ENCODE measurements around the gene ANXA5. TPM values are rescaled to one million over a fixed set of nuclear protein-coding genes. Genes with fewer than 3 reads are reported as not detected.

Gene ANXA5
- total RNA-seq, 1 experiment from 2014 or later, result 231 TPM

GRCh38 chr4:121693886-121694285, 2.9 kb downstream of the ANXA5 start:
- no peak overlapping the region for H3K23ac ChIP-seq (ENCODE audit: insufficient read length, low read depth, low read length)
- H2BK5ac ChIP-seq (ENCODE audit: insufficient read length, low read length), result no peak overlapping the region
- H3K27ac ChIP-seq (ENCODE audit: insufficient read length, low read depth, low read length), result no peak overlapping the region
- peaks cover 9% of the 10 kb centered on the region for H3K23me2 ChIP-seq (ENCODE audit: insufficient read length, low read depth, low read length, poor library complexity, severe bottlenecking)
- H2BK12ac ChIP-seq (ENCODE audit: insufficient read length, low read depth, low read length), result no peak overlapping the region
- H3K79me2 ChIP-seq (ENCODE audit: insufficient read depth, low read length), result peaks cover 7% of the 10 kb centered on the region; the same call in 1 of the 2 replicates
- H3K14ac ChIP-seq (ENCODE audit: insufficient read depth, low read length), result no peak overlapping the region
- no peak overlapping the region for H3K9ac ChIP-seq (ENCODE audit: extremely low read depth, insufficient read length, low read length)
- no peak overlapping the region for H3K4me2 ChIP-seq (ENCODE audit: insufficient read depth, insufficient read length, low read length)
- H2BK20ac ChIP-seq (ENCODE audit: low read depth, low read length, poor library complexity, severe bottlenecking), result no peak overlapping the region
- H3T11ph ChIP-seq (ENCODE audit: low read length), result no peak overlapping the region
- no peak overlapping the region for H3K56ac ChIP-seq (ENCODE audit: insufficient read length, low read depth, low read length)
- H3K4me3 Mint-ChIP-seq, result no peak overlapping the region
- H3K4me1 ChIP-seq (ENCODE audit: insufficient read depth, low read length), result peaks cover 9% of the 10 kb centered on the region
- no peak overlapping the region for H3K27ac Mint-ChIP-seq
- no peak overlapping the region for H3K18ac ChIP-seq (ENCODE audit: insufficient read length, low read depth, low read length)
- no peak overlapping the region for H2BK15ac ChIP-seq (ENCODE audit: low read depth, low read length)
- no peak overlapping the region for H2BK120ac ChIP-seq (ENCODE audit: low read depth, low read length, poor library complexity, severe bottlenecking)
- no peak overlapping the region for H4K91ac ChIP-seq (ENCODE audit: insufficient read length, low read depth, low read length)
- H4K8ac ChIP-seq (replicated peaks; ENCODE audit: insufficient read length, low read depth, low read length), result no peak overlapping the region
- H3K27me3 Mint-ChIP-seq (ENCODE audit: low read depth), result peaks cover 1% of the 10 kb centered on the region; the same call in 1 of the 2 replicates
- H3K4me1 Mint-ChIP-seq, result peaks cover 33 to 43% of the 10 kb centered on the region in 2 experiments
- TF ChIP-seq, protein P1, sequence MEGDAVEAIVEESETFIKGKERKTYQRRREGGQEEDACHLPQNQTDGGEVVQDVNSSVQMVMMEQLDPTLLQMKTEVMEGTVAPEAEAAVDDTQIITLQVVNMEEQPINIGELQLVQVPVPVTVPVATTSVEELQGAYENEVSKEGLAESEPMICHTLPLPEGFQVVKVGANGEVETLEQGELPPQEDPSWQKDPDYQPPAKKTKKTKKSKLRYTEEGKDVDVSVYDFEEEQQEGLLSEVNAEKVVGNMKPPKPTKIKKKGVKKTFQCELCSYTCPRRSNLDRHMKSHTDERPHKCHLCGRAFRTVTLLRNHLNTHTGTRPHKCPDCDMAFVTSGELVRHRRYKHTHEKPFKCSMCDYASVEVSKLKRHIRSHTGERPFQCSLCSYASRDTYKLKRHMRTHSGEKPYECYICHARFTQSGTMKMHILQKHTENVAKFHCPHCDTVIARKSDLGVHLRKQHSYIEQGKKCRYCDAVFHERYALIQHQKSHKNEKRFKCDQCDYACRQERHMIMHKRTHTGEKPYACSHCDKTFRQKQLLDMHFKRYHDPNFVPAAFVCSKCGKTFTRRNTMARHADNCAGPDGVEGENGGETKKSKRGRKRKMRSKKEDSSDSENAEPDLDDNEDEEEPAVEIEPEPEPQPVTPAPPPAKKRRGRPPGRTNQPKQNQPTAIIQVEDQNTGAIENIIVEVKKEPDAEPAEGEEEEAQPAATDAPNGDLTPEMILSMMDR (conservative IDR thresholded peaks at IDR 0.05), result no peak
- no peak overlapping the region for H2AFZ ChIP-seq (ENCODE audit: low read length)
- H3K4ac ChIP-seq (ENCODE audit: low read depth, low read length), result no peak overlapping the region
- H3K9me3 Mint-ChIP-seq, result no peaks in the 10 kb centered on the region
- H4K5ac ChIP-seq (ENCODE audit: insufficient read length, low read depth, low read length), result no peak overlapping the region
- no peaks in the 10 kb centered on the region for H4K20me1 ChIP-seq (ENCODE audit: control insufficient read depth, insufficient read depth, insufficient read length)
- H3K36me3 Mint-ChIP-seq (ENCODE audit: insufficient read depth in 1 of 3, low read depth in 3 of 3), result peaks cover 2 to 26% (median 10%) of the 10 kb centered on the region in 3 experiments; a peak in 6 of 7 replicates
- no peaks in the 10 kb centered on the region for H3K27me3 ChIP-seq (ENCODE audit: insufficient read depth, low read length)
- H3K9me3 ChIP-seq (ENCODE audit: control insufficient read depth, low read depth, low read length), result no peaks in the 10 kb centered on the region
- peaks cover 4% of the 10 kb centered on the region for H3K79me1 ChIP-seq (ENCODE audit: insufficient read depth, low read depth, low read length, poor library complexity, severe bottlenecking)
- no CpG with 5 or more reads among the region's 4 CpGs for WGBS (ENCODE audit: extremely low coverage, insufficient read length, low lambda C conversion rate)
- no peak for DNase-seq
- H2AK5ac ChIP-seq (ENCODE audit: insufficient read length, low read length), result no peak overlapping the region
